GM18498 (cell line): ENCODE results near the gene MUC5AC.
"Not testable (repeated sequence)": the region's sequence is repeated elsewhere in the genome, so short reads cannot be mapped to it uniquely, and the experiment has no call there.

Source experiments
- ATAC-seq: cut with Tn5 transposase; IDR thresholded peaks from one replicate; pipeline ENCODE4 v1.9.1; 2021; ENCODE audit warnings: mild to moderate bottlenecking, moderate library complexity; ENCODE audit not compliant: unreplicated experiment

MUC5AC gene

GRCh38 chr11:1157645-1158591 is at the start of gene MUC5AC:
MUC5AC (plus strand) TSS chr11:1157953; CDS start chr11:1158000, 47 bp downstream.
- ATAC-seq = no peak

GRCh38 chr11:1108246-1108900 is 49.4 kb upstream of the MUC5AC start:
- no peak for ATAC-seq

GRCh38 chr11:1109101-1109917 is 48.4 kb upstream of the MUC5AC start:
- no peak for ATAC-seq

GRCh38 chr11:1109918-1110705 is 47.6 kb upstream of the MUC5AC start:
- no peak for ATAC-seq

- no peak for ATAC-seq
Observed at GRCh38 chr11:1111545-1112212, 46.1 kb upstream of the MUC5AC start.

GRCh38 chr11:1112351-1113191 is 45.2 kb upstream of the MUC5AC start:
- ATAC-seq = no peak

- no peak for ATAC-seq
Observed at GRCh38 chr11:1113405-1114201, 44.1 kb upstream of the MUC5AC start.

- not testable (repeated sequence) for ATAC-seq
Observed at GRCh38 chr11:1115292-1115691, 42.5 kb upstream of the MUC5AC start.

GRCh38 chr11:1116104-1116503 is 41.6 kb upstream of the MUC5AC start:
- ATAC-seq = no peak

- no peak for ATAC-seq
Observed at GRCh38 chr11:1116666-1117390, 40.9 kb upstream of the MUC5AC start.

- no peak for ATAC-seq
Observed at GRCh38 chr11:1117992-1118391, 39.8 kb upstream of the MUC5AC start.

- no peak for ATAC-seq
Observed at GRCh38 chr11:1118755-1119603, 38.8 kb upstream of the MUC5AC start.

- ATAC-seq = no peak
Observed at GRCh38 chr11:1119604-1120146, 38.1 kb upstream of the MUC5AC start.

GRCh38 chr11:1120532-1121330 is 37.0 kb upstream of the MUC5AC start:
- ATAC-seq = no peak

- ATAC-seq = no peak
Observed at GRCh38 chr11:1121331-1121812, 36.4 kb upstream of the MUC5AC start.
